Activated naive CD4-positive, alpha-beta T cell treated with anti-CD3 and anti-CD28 coated beads for 36 hours (primary cell): ENCODE results near the gene DDAH1. TPM values are rescaled to one million over a fixed set of nuclear protein-coding genes. Genes with fewer than 3 reads are reported as not detected.
A peak's percentile ranks its signal among the peaks of the same experiment; 100 is the strongest.
"Not testable (repeated sequence)": the region's sequence is repeated elsewhere in the genome, so short reads cannot be mapped to it uniquely, and the experiment has no call there.

Experiments
- CTCF ChIA-PET: fragments of 350-600 bp; sonication (Branson Sonifier 250); formaldehyde crosslinking; loops from one replicate; lab custom pipeline; 2021; ENCODE audit warnings: antibody characterized with exemption; lab: Charles Lee
- DNase-seq: peaks from one replicate; pipeline ENCODE4 v3.0.0-alpha.2; 2020
- H3K27ac Mint-ChIP-seq: one replicate; pipeline ENCODE4 v1.8.0; 2021; ENCODE audit warnings: mild to moderate bottlenecking, mixed read lengths
- H3K27me3 Mint-ChIP-seq: one replicate; pipeline ENCODE4 v1.8.0; 2021; ENCODE audit warnings: low read depth, mixed read lengths
- H3K36me3 Mint-ChIP-seq: one replicate; pipeline ENCODE4 v1.8.0; 2021; ENCODE audit warnings: low read depth, mixed read lengths
- H3K4me1 Mint-ChIP-seq: one replicate; pipeline ENCODE4 v1.8.0; 2021; ENCODE audit warnings: low read depth, mixed read lengths
- H3K4me3 Mint-ChIP-seq: one replicate; pipeline ENCODE4 v1.8.0; 2021; ENCODE audit warnings: mild to moderate bottlenecking, moderate library complexity, mixed read lengths
- H3K9me3 Mint-ChIP-seq: one replicate; pipeline ENCODE4 v1.8.0; 2021; ENCODE audit warnings: mixed read lengths
- intact Hi-C: fragments of 100-400 bp; cut with micrococcal nuclease; formaldehyde crosslinking; loops from one replicate; pipeline ENCODE4 v1.15.1; 2023
- total RNA-seq, 2 experiments: library from RNA; stranded (reverse); gene quantifications; one replicate each; pipeline ENCODE4 v1.2.3, GENCODE V29; 2021

The DDAH1 gene
- not detected for total RNA-seq

GRCh38 chr1:85465099-85465785 is at the start of gene DDAH1:
Gene DDAH1 (minus strand): TSS chr1:85465159. CDS start chr1:85465045, 114 bp downstream.
- Mint-ChIP-seq H3K9me3 (no peaks in the 10 kb centered on the region), H3K4me3 (peak within 1 kb of the TSS; percentile 54), H3K36me3 (no peaks in the 10 kb centered on the region), H3K4me1 (peaks cover 6% of the 10 kb centered on the region), H3K27ac (no peak within 1 kb of the TSS), H3K27me3 (peaks cover 68% of the 10 kb centered on the region)
- peak; percentile 7 for DNase-seq
- CTCF ChIA-PET, result interaction anchor here (0.6 to 1.2 kb wide), 3 partner anchors 9 to 116 kb away, joined by 3 to 4 read pairs (median 3); no protein-coding TSS in a partner anchor
- intact Hi-C loops, result no loop called here

- H3K36me3 Mint-ChIP-seq, H3K4me3 Mint-ChIP-seq, H3K4me1 Mint-ChIP-seq, DNase-seq, H3K27me3 Mint-ChIP-seq, H3K27ac Mint-ChIP-seq, H3K9me3 Mint-ChIP-seq, CTCF ChIA-PET, intact Hi-C loops: not testable (repeated sequence)
Measured at GRCh38 chr1:85513998-85514397, 49.0 kb upstream of the DDAH1 start.

DNA sequence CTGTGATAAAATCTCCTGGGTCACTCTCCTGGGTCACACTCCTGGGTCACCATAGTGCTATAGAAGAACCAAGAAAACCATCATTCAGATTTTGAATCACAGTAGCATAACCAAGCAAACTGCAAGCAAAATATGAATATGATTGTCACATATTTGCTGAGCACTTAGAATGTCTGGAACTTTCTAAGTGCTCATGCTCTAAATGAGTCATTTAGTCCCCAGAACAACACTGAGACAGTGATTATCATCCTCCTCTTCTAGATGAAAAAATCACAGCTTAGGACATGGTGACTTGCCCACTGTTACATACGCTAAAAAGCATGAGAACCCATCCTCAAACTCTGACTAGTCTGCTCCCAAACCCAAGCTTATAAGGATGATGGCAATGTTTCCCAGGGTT is 39.5 kb upstream of the DDAH1 start:
- peaks cover 6% of the 10 kb centered on the region for H3K9me3 Mint-ChIP-seq
- intact Hi-C loops, result no loop called here
- H3K27ac Mint-ChIP-seq, result no peak overlapping the region
- H3K36me3 Mint-ChIP-seq, result no peaks in the 10 kb centered on the region
- H3K4me3 Mint-ChIP-seq, result no peak overlapping the region
- no peak for DNase-seq
- H3K4me1 Mint-ChIP-seq, result no peaks in the 10 kb centered on the region
- CTCF ChIA-PET, result interaction anchor here (0.6 kb wide), 1 partner anchor 52 kb away, joined by 6 read pairs; no protein-coding TSS in a partner anchor
- H3K27me3 Mint-ChIP-seq, result peaks cover 15% of the 10 kb centered on the region

GRCh38 chr1:85502625-85503083 is 37.7 kb upstream of the DDAH1 start:
- Mint-ChIP-seq H3K27ac (no peak overlapping the region), H3K36me3 (no peaks in the 10 kb centered on the region), H3K4me3 (no peak overlapping the region), H3K27me3 (peaks cover 13% of the 10 kb centered on the region), H3K4me1 (no peaks in the 10 kb centered on the region), H3K9me3 (peaks cover 6% of the 10 kb centered on the region)
- intact Hi-C loops, result no loop called here
- CTCF ChIA-PET, result interaction anchor here (1.3 kb wide), 1 partner anchor 194 kb away, joined by 4 read pairs; no protein-coding TSS in a partner anchor
- DNase-seq, result no peak

- H3K4me3 Mint-ChIP-seq, result no peak overlapping the region
- DNase-seq, result no peak
- H3K27ac Mint-ChIP-seq, result no peak overlapping the region
- H3K36me3 Mint-ChIP-seq, result no peaks in the 10 kb centered on the region
- H3K27me3 Mint-ChIP-seq, result peaks cover 13% of the 10 kb centered on the region
- CTCF ChIA-PET, result interaction anchor here (1.3 kb wide), 1 partner anchor 194 kb away, joined by 4 read pairs; no protein-coding TSS in a partner anchor
- H3K9me3 Mint-ChIP-seq, result peaks cover 6% of the 10 kb centered on the region
- no peaks in the 10 kb centered on the region for H3K4me1 Mint-ChIP-seq
- intact Hi-C loops, result no loop called here
Measured at GRCh38 chr1:85502171-85502570, 37.2 kb upstream of the DDAH1 start.

- DNase-seq, result no peak
- Mint-ChIP-seq H3K27me3 (peaks cover 13% of the 10 kb centered on the region), H3K36me3 (no peaks in the 10 kb centered on the region), H3K9me3 (peaks cover 6% of the 10 kb centered on the region), H3K27ac (no peak overlapping the region), H3K4me1 (no peaks in the 10 kb centered on the region), H3K4me3 (no peak overlapping the region)
- intact Hi-C loops, result no loop called here
- CTCF ChIA-PET, result interaction anchor here (1.2 kb wide), 1 partner anchor 177 kb away, joined by 3 read pairs; no protein-coding TSS in a partner anchor
Measured at GRCh38 chr1:85501355-85501898, 36.5 kb upstream of the DDAH1 start.

GRCh38 chr1:85496941-85497582 is 32.1 kb upstream of the DDAH1 start:
- Mint-ChIP-seq H3K36me3 (no peaks in the 10 kb centered on the region), H3K4me1 (no peaks in the 10 kb centered on the region), H3K9me3 (peaks cover 6% of the 10 kb centered on the region), H3K27me3 (peaks cover 15% of the 10 kb centered on the region), H3K4me3 (no peak overlapping the region), H3K27ac (no peak overlapping the region)
- no peak for DNase-seq
- CTCF ChIA-PET, result no interaction called here
- intact Hi-C loops, result no loop called here

GRCh38 chr1:85495556-85495955 is 30.6 kb upstream of the DDAH1 start:
- Mint-ChIP-seq H3K27me3 (peaks cover 11% of the 10 kb centered on the region), H3K27ac (no peak overlapping the region), H3K4me1 (no peaks in the 10 kb centered on the region), H3K36me3 (no peaks in the 10 kb centered on the region), H3K9me3 (peaks cover under 1% of the 10 kb centered on the region), H3K4me3 (no peak overlapping the region)
- CTCF ChIA-PET, result no interaction called here
- intact Hi-C loops, result no loop called here
- DNase-seq, result no peak

DNA sequence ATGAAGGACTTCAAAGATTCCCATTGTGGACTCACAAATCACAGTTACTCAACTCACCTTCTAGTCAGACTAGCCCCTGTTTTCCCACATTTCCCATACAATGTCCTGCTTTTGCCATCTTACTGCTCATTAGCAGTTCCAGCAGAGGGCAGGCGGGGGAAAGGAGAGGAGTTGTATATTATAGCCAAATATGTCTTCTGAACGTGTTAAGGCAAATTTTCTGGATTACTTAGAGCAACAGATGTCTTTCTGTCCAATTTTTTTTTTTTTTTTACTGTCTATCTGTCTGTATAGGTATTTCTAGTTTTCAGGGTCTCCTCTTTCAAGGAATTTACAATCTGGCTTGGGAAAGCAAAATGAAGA is 29.9 kb upstream of the DDAH1 start:
- no peaks in the 10 kb centered on the region for H3K4me1 Mint-ChIP-seq
- no peaks in the 10 kb centered on the region for H3K9me3 Mint-ChIP-seq
- H3K4me3 Mint-ChIP-seq, result no peak overlapping the region
- intact Hi-C loops, result no loop called here
- peaks cover 11% of the 10 kb centered on the region for H3K27me3 Mint-ChIP-seq
- H3K27ac Mint-ChIP-seq, result no peak overlapping the region
- no peaks in the 10 kb centered on the region for H3K36me3 Mint-ChIP-seq
- DNase-seq, result no peak
- CTCF ChIA-PET, result no interaction called here

GRCh38 chr1:85494074-85494903 is 29.3 kb upstream of the DDAH1 start:
- Mint-ChIP-seq H3K9me3 (no peaks in the 10 kb centered on the region), H3K36me3 (no peaks in the 10 kb centered on the region), H3K4me3 (no peak overlapping the region), H3K27ac (no peak overlapping the region), H3K27me3 (peaks cover 13% of the 10 kb centered on the region), H3K4me1 (no peaks in the 10 kb centered on the region)
- intact Hi-C loops, result no loop called here
- CTCF ChIA-PET, result no interaction called here
- DNase-seq, result no peak

- Mint-ChIP-seq H3K4me3 (no peak overlapping the region), H3K4me1 (no peaks in the 10 kb centered on the region), H3K27ac (no peak overlapping the region), H3K36me3 (no peaks in the 10 kb centered on the region), H3K27me3 (peaks cover 24% of the 10 kb centered on the region), H3K9me3 (no peaks in the 10 kb centered on the region)
- no peak for DNase-seq
- intact Hi-C loops, result no loop called here
- CTCF ChIA-PET, result no interaction called here
Measured at GRCh38 chr1:85490270-85490985, 25.5 kb upstream of the DDAH1 start.
